Measurements from ENCODE around the gene THRB.

DNA sequence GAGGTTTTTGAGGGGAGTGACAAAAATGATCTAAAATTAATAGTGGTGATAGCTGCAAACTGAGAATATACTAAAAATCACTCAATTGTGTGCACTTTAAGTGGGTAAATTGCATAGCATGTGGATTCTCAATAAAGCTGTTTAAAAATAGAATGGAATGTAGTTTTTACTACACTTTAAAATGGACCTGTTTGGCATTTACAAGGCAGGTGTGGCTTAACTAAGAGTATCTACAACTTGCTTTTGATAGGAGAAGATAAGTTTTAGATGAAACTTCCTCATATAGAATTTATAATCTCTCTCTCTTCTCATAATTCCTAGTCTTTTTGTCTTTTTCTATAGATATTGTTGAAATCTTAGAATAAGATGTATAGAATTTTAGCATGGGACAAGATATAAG is 40.3 kb downstream of the THRB start:
- TF ChIP-seq, protein P1, sequence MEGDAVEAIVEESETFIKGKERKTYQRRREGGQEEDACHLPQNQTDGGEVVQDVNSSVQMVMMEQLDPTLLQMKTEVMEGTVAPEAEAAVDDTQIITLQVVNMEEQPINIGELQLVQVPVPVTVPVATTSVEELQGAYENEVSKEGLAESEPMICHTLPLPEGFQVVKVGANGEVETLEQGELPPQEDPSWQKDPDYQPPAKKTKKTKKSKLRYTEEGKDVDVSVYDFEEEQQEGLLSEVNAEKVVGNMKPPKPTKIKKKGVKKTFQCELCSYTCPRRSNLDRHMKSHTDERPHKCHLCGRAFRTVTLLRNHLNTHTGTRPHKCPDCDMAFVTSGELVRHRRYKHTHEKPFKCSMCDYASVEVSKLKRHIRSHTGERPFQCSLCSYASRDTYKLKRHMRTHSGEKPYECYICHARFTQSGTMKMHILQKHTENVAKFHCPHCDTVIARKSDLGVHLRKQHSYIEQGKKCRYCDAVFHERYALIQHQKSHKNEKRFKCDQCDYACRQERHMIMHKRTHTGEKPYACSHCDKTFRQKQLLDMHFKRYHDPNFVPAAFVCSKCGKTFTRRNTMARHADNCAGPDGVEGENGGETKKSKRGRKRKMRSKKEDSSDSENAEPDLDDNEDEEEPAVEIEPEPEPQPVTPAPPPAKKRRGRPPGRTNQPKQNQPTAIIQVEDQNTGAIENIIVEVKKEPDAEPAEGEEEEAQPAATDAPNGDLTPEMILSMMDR (IDR thresholded peaks at IDR 0.05; ENCODE audit: low read depth, low read length): no peak
- no peak for TF ChIP-seq POLR2A (IDR thresholded peaks at IDR 0.05; ENCODE audit: extremely low read depth, insufficient read length)
- TF ChIP-seq, protein P2, sequence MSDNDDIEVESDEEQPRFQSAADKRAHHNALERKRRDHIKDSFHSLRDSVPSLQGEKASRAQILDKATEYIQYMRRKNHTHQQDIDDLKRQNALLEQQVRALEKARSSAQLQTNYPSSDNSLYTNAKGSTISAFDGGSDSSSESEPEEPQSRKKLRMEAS (IDR thresholded peaks at IDR 0.05; ENCODE audit: low read depth, low read length): no peak
- no peak for TF ChIP-seq MYC (IDR thresholded peaks at IDR 0.05; ENCODE audit: low read depth, low read length)
